Airway epithelial cell (primary cell): ENCODE data around the gene LMBR1L. TPM values are rescaled to one million over a fixed set of nuclear protein-coding genes. Genes with fewer than 3 reads are reported as not detected.

Experiments used
- total RNA-seq: library from RNA; depleted of rRNA; stranded (reverse); fragments of >200 nt; gene quantifications from 2 replicates; pipeline ENCODE4 v1.2.3, GENCODE V29; 2015

LMBR1L gene, protein sequence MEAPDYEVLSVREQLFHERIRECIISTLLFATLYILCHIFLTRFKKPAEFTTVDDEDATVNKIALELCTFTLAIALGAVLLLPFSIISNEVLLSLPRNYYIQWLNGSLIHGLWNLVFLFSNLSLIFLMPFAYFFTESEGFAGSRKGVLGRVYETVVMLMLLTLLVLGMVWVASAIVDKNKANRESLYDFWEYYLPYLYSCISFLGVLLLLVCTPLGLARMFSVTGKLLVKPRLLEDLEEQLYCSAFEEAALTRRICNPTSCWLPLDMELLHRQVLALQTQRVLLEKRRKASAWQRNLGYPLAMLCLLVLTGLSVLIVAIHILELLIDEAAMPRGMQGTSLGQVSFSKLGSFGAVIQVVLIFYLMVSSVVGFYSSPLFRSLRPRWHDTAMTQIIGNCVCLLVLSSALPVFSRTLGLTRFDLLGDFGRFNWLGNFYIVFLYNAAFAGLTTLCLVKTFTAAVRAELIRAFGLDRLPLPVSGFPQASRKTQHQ
- total RNA-seq, result 13.4 and 20.5 TPM in 2 replicates

DNA sequence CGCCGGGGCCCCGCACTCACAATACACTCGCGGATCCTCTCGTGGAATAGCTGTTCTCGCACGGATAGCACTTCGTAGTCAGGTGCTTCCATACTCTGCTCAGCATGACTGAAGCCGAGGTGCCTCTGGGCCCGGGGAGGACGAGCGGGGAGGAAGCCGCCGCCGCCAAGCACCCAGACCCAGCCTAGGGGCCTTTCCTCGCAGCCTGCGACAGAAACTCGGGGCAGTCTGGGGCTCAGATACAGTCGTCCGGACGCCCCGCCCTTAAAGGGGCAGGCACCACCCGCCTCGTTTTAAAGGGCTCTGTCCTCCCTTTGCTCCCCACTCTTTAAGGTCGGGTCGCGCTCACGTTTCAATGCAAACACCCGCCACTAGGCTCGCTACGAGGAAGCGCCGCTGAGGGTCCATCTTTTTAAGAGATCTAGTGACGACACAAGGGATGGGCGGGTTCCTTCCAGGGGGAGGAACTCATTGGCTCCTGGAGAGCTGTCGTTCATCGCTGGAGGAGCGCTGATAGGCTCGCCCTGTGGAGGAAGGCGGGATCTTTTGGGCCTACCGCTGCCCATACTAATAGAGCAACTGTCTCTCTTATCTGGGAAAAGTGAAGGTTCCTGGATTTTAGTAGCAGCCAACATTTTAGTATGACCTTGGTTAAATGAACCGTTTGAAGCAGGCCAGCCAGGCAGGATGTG is at the start of gene LMBR1L:
Gene LMBR1L, minus strand, starts transcription at position 384 of the 692 bp plus-strand sequence. Its CDS starts 292 bp downstream, at position 92.

DNA sequence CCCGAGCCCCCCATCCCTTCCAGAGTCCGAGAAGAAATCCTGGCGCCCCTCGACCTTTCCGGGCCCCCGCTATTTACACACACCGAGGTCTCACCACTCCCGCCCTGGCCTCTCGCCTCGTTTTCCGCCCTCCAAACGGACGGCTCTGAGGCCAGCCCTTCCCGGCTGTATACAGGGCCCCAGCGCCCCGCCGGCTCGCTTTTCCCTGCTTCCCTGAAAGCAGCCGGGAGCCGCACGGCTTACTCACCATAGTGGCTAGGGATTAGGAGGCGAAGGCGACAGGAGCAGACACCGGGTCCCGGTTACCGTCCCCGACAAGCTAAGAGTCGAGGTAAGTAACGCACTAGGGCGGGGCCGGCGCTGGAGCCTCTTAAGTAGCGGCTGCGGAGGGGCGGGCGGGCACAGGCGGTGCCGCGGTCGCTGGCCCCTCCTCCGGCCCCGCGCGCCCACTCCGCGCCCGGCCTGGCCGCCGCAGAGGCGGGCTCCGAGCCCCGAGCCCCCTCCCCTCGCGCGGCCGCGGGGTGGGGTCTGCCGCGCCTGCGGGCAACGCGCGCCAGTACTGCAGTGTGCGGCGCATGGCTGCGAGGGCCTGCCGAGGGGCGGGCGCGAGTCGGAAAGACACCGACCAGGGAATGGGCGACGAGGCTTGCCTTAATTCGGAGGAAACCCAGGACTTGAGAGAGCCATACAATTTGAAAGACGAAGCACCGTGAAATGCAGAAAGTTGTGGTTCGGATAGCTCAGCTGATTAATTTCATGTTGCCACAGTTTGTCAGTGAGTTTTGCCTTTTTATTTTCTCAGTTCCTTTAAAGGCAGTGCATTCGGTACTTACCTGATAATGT is 20.6 kb upstream of the LMBR1L start, which contains the start of gene TUBA1B:
Gene TUBA1B, minus strand, starts transcription at position 345 of the 843 bp plus-strand sequence. Its CDS starts 95 bp downstream, at position 250.

DNA sequence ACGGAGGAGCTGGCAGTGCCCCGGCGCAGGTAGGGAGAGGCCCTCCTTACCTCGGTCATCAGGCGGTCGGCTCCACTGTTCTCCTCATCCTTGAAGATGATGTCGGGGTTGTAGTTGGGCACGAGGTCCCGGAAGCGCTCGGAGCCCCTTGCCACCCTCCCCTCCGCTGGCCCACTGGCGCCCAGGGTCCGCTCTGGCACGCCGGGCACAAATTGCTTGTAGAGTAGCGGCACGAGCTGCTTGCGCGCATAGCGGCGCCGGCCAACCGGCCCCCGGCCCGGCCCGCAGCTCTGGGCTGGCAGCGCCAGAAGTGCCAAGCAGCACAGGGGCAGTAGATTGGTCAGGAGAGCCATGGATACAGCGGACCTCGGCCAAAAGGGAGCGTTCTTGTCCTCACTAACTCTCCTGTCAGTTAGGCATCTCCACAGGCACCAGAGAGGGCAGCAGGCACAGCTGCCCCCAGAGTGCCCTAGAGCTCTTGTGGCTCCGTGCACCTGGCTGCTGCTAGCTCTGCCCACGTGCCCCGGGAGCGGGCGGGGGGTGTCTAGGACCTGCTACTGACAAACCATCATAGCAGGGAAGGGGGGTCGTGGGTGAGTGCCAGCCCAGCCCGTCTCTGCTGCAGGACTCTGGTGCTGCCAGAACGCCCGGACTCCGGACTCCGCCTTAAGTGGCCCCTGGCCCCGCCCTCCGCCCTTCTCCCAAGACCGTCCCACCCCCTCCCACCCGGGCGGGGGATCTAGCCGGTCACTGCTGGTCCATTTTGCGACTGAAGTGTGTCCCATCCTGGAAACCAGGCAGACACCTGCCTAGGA is 16.3 kb downstream of the LMBR1L start, which contains the start of gene DHH:
Gene DHH, minus strand, starts transcription at position 642 of the 815 bp plus-strand sequence. Its CDS starts 289 bp downstream, at position 353.

DNA sequence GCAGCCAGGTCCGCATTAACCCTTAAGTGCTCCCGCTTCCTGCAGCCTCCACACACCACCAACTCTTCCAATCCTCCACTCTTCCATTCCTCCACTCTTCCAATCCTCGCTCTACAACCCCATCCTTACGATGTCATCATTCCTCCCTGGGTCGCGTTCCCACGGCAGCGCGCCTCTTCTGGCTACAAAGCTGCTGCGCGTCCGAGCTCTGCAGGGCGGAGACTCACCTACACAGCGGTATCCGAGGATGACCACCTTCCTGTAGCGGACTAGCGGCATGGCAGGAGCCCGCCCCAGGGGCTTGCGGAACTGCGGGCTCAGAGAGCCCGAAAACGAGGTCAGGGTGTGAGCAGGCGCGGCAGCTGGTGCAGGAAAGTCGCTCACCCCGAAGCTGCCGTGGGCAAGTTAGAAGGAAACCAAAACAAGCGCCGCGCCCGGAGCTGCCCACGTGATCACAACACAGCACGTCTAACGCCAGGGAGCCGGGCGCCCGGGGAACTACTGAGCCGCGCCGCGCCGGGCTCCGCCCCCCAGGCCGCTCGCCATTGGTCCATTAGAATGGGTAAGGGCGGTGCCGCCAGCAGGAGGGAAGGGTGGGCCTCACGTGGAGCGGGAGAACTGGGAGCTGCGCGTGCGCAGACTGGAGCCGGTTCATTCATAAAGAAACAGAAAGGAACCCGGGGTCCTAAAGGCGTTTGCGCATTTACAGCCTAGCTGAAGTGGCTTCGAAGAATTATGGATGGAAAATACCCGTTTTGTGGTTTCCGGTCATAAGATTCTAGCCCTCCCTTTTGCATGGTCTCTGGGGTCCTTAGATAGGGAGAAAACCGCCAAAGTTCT is 40.9 kb downstream of the LMBR1L start, which contains the start of gene RHEBL1:
Gene RHEBL1, minus strand, starts transcription at position 473 of the 840 bp plus-strand sequence. Its CDS starts 194 bp downstream, at position 279.

DNA sequence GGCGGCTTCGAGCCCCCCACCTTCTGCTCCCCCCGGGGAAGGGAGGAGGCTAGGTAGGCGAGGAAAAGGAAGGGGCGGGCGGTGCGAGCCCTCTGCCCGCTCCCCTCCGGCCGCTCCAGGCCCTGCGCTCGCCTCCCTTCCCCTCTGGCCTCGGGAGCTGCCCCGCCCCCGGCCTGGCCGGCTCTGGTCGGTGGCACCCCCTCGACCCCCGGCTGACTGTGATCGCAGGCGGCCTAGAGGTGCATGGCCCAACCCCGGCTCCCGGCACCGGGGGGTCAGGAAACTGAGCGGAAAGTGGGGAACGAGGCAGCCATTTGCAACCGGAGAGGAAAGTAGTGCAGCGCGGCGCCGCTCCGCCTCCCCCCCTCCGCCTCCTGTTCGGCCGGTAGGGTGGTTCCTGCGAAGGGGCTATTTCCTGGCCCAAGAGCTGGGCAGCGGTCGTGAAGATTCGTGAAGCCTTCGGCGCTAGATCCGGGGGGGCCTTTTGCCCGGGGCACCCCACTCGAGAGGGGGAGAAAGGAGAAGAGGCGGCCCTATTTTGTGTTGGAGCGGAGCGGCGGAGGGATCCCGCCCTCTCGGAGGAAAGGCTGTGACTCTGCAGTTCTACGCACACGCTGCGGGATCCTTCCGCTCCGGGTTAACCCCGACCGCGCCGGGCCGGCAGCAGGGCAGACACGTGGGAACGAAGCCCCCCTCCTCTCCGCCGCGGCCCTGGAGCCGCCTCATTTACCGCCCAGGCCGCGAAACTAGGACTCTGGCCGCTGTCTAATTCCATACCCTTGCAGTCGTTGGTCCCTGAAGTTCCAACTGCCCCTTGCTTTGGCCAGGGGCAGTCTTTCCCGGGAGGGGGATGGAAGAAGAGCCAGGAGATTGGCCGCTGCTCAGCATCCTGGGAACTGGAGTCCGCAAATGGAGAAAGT is 50.1 kb downstream of the LMBR1L start, which contains the start of gene KMT2D:
Gene KMT2D, minus strand, starts transcription at position 558 of the 920 bp plus-strand sequence. CDS start 5,470 bp downstream, outside the sequence.

Other genes with a start within 250 kb of the LMBR1L start
- gene RND1, start 245.0 kb downstream of the LMBR1L start, total RNA-seq, result 0.46 and 0.92 TPM in 2 replicates
- gene FKBP11, start 185.4 kb downstream of the LMBR1L start, total RNA-seq, result 11.4 and 12.8 TPM in 2 replicates
- 79.6 and 95.4 TPM in 2 replicates for gene ARF3, start 153.4 kb downstream of the LMBR1L start, total RNA-seq
- gene WNT10B, start 139.1 kb downstream of the LMBR1L start, total RNA-seq, result 0.21 and 0.84 TPM in 2 replicates
- not detected in 2 replicates for gene WNT1, start 132.5 kb downstream of the LMBR1L start, total RNA-seq
- gene DDN, start 111.5 kb downstream of the LMBR1L start, total RNA-seq, result 0.28 and 0.78 TPM in 2 replicates
- gene PRKAG1, start 92.1 kb downstream of the LMBR1L start, total RNA-seq, result 71.0 and 72.2 TPM in 2 replicates
- gene KMT2D, start 50.1 kb downstream of the LMBR1L start, total RNA-seq, result 13.6 and 21.0 TPM in 2 replicates
- 0.09 and 0.14 TPM in 2 replicates for gene RHEBL1, start 40.9 kb downstream of the LMBR1L start, total RNA-seq
- gene DHH, start 16.0 kb downstream of the LMBR1L start, total RNA-seq, result under 0.01 TPM in 1 of 2 replicates, not detected in the other
- gene TUBA1B, start 20.5 kb upstream of the LMBR1L start, total RNA-seq, result 1,869 and 2,269 TPM in 2 replicates
- 66.9 and 96.8 TPM in 2 replicates for gene TUBA1A, start 78.2 kb upstream of the LMBR1L start, total RNA-seq
- 956 and 1,178 TPM in 2 replicates for gene TUBA1C, start 154.2 kb upstream of the LMBR1L start, total RNA-seq
- not detected in 2 replicates for gene PRPH, start 184.3 kb upstream of the LMBR1L start, total RNA-seq
- gene TROAP, start 212.4 kb upstream of the LMBR1L start, total RNA-seq, result 15.6 and 19.0 TPM in 2 replicates
- 0.42 TPM in 1 of 2 replicates, not detected in the other for gene C1QL4, start 226.3 kb upstream of the LMBR1L start, total RNA-seq
- gene DNAJC22, start 236.0 kb upstream of the LMBR1L start, total RNA-seq, result 0.35 and 0.84 TPM in 2 replicates